HG02840 (cell line): Measurements from ENCODE around the gene KLHL29.

Experiments
- ATAC-seq: cut with Tn5 transposase; IDR thresholded peaks from one replicate; pipeline ENCODE4 v1.9.1; 2021; ENCODE audit warnings: mild to moderate bottlenecking, moderate library complexity, moderate number of reproducible peaks; ENCODE audit not compliant: unreplicated experiment, low FRiP score

The KLHL29 gene

GRCh38 chr2:23506531-23507266 lies 121.7 kb downstream of the KLHL29 start:
- no peak for ATAC-seq

- no peak for ATAC-seq
Measured at GRCh38 chr2:23507267-23508065, 122.5 kb downstream of the KLHL29 start.

GRCh38 chr2:23508066-23508390 lies 123.0 kb downstream of the KLHL29 start:
- no peak for ATAC-seq

GRCh38 chr2:23509103-23509502 lies 124.1 kb downstream of the KLHL29 start:
- ATAC-seq, result no peak

- no peak for ATAC-seq
Measured at GRCh38 chr2:23509596-23510292, 124.8 kb downstream of the KLHL29 start.

- no peak for ATAC-seq
Measured at GRCh38 chr2:23510471-23510870, 125.5 kb downstream of the KLHL29 start.

GRCh38 chr2:23512778-23513177 lies 127.8 kb downstream of the KLHL29 start:
- ATAC-seq, result no peak

GRCh38 chr2:23513245-23513871 lies 128.4 kb downstream of the KLHL29 start:
- ATAC-seq, result no peak

- ATAC-seq, result no peak
Measured at GRCh38 chr2:23513872-23514793, 129.2 kb downstream of the KLHL29 start.

GRCh38 chr2:23516520-23517256 lies 131.7 kb downstream of the KLHL29 start:
- no peak for ATAC-seq

- no peak for ATAC-seq
Measured at GRCh38 chr2:23518481-23519333, 133.7 kb downstream of the KLHL29 start.

- no peak for ATAC-seq
Measured at GRCh38 chr2:23519334-23519651, 134.3 kb downstream of the KLHL29 start.

- no peak for ATAC-seq
Measured at GRCh38 chr2:23520256-23520655, 135.3 kb downstream of the KLHL29 start.

- ATAC-seq, result no peak
Measured at GRCh38 chr2:23521060-23521459, 136.1 kb downstream of the KLHL29 start.

GRCh38 chr2:23522726-23523372 lies 137.9 kb downstream of the KLHL29 start:
- no peak for ATAC-seq

- ATAC-seq, result no peak
Measured at GRCh38 chr2:23523373-23524260, 138.6 kb downstream of the KLHL29 start.

- ATAC-seq, result no peak
Measured at GRCh38 chr2:23524261-23524706, 139.3 kb downstream of the KLHL29 start.
